Rectal smooth muscle tissue (tissue), 1 donor: ENCODE measurements around the gene FYTTD1.

Experiments
- H3K27ac ChIP-seq: one replicate; pipeline ENCODE4 v1.7.0; 2013; ENCODE audit warnings: low read depth, low read length, inconsistent platforms
- H3K27me3 ChIP-seq: one replicate; pipeline ENCODE4 v1.7.0; 2013; ENCODE audit warnings: low read length; ENCODE audit not compliant: control insufficient read depth, insufficient read depth
- H3K36me3 ChIP-seq: one replicate; pipeline ENCODE4 v1.7.0; 2013; ENCODE audit warnings: low read length; ENCODE audit not compliant: control insufficient read depth, insufficient read depth
- H3K4me1 ChIP-seq: one replicate; pipeline ENCODE4 v1.7.0; 2013; ENCODE audit warnings: low read length; ENCODE audit not compliant: control insufficient read depth, insufficient read depth
- H3K4me3 ChIP-seq: one replicate; pipeline ENCODE4 v1.7.0; 2013; ENCODE audit warnings: low read length
- H3K9ac ChIP-seq: one replicate; pipeline ENCODE4 v1.7.0; 2013; ENCODE audit warnings: low read length

Gene FYTTD1

GRCh38 chr3:197784019-197784585, 34.4 kb downstream of the FYTTD1 start:
- Histone ChIP-seq H3K36me3 (peaks cover 16% of the 10 kb centered on the region), H3K9ac (no peak overlapping the region), H3K4me3 (no peak overlapping the region), H3K27ac (no peak overlapping the region), H3K4me1 (no peaks in the 10 kb centered on the region), H3K27me3 (no peaks in the 10 kb centered on the region)

- H3K9ac ChIP-seq = no peak overlapping the region
- H3K4me3 ChIP-seq = no peak overlapping the region
- H3K27ac ChIP-seq = no peak overlapping the region
- no peaks in the 10 kb centered on the region for H3K4me1 ChIP-seq
- H3K27me3 ChIP-seq = no peaks in the 10 kb centered on the region
- H3K36me3 ChIP-seq = peaks cover 4% of the 10 kb centered on the region
Measured at GRCh38 chr3:197787412-197787811, 37.7 kb downstream of the FYTTD1 start.

GRCh38 chr3:197789309-197789708, 39.6 kb downstream of the FYTTD1 start:
- peaks cover 2% of the 10 kb centered on the region for H3K36me3 ChIP-seq
- no peaks in the 10 kb centered on the region for H3K4me1 ChIP-seq
- no peak overlapping the region for H3K27ac ChIP-seq
- H3K27me3 ChIP-seq = no peaks in the 10 kb centered on the region
- no peak overlapping the region for H3K4me3 ChIP-seq
- no peak overlapping the region for H3K9ac ChIP-seq

- no peak overlapping the region for H3K9ac ChIP-seq
- H3K4me1 ChIP-seq = no peaks in the 10 kb centered on the region
- no peak overlapping the region for H3K4me3 ChIP-seq
- H3K27ac ChIP-seq = no peak overlapping the region
- peaks cover 2% of the 10 kb centered on the region for H3K36me3 ChIP-seq
- H3K27me3 ChIP-seq = no peaks in the 10 kb centered on the region
Measured at GRCh38 chr3:197790033-197790432, 40.4 kb downstream of the FYTTD1 start.

GRCh38 chr3:197791113-197791891, 41.6 kb downstream of the FYTTD1 start, which contains the start of gene LRCH3:
Gene LRCH3, plus strand, starts transcription at chr3:197791254. Its CDS starts 25 bp downstream, at chr3:197791279.
- Histone ChIP-seq H3K4me3 (peak within 1 kb of the TSS; percentile 89), H3K9ac (peak within 1 kb of the TSS; percentile 69), H3K4me1 (no peaks in the 10 kb centered on the region), H3K36me3 (peaks cover 2% of the 10 kb centered on the region), H3K27ac (peak within 1 kb of the TSS; percentile 83), H3K27me3 (no peaks in the 10 kb centered on the region)

GRCh38 chr3:197791892-197792647, 42.4 kb downstream of the FYTTD1 start:
- H3K4me1 ChIP-seq = no peaks in the 10 kb centered on the region
- H3K4me3 ChIP-seq = peak overlapping the region; percentile 89
- peak overlapping the region; percentile 69 for H3K9ac ChIP-seq
- peaks cover 2% of the 10 kb centered on the region for H3K36me3 ChIP-seq
- H3K27me3 ChIP-seq = no peaks in the 10 kb centered on the region
- H3K27ac ChIP-seq = peak overlapping the region; percentile 83

- Histone ChIP-seq H3K27ac (no peak overlapping the region), H3K4me1 (no peaks in the 10 kb centered on the region), H3K36me3 (no peaks in the 10 kb centered on the region), H3K27me3 (no peaks in the 10 kb centered on the region), H3K4me3 (no peak overlapping the region), H3K9ac (no peak overlapping the region)
Measured at GRCh38 chr3:197793247-197793646, 43.6 kb downstream of the FYTTD1 start.

- H3K4me1 ChIP-seq = peaks cover 5% of the 10 kb centered on the region
- H3K9ac ChIP-seq = no peak overlapping the region
- H3K4me3 ChIP-seq = no peak overlapping the region
- no peaks in the 10 kb centered on the region for H3K27me3 ChIP-seq
- no peaks in the 10 kb centered on the region for H3K36me3 ChIP-seq
- no peak overlapping the region for H3K27ac ChIP-seq
Measured at GRCh38 chr3:197794115-197794514, 44.4 kb downstream of the FYTTD1 start.

- Histone ChIP-seq H3K36me3 (no peaks in the 10 kb centered on the region), H3K27me3 (no peaks in the 10 kb centered on the region), H3K9ac (no peak overlapping the region), H3K4me3 (no peak overlapping the region), H3K4me1 (peaks cover 6% of the 10 kb centered on the region), H3K27ac (no peak overlapping the region)
Measured at GRCh38 chr3:197795200-197795599, 45.5 kb downstream of the FYTTD1 start.

GRCh38 chr3:197796087-197796486, 46.4 kb downstream of the FYTTD1 start:
- Histone ChIP-seq H3K4me3 (no peak overlapping the region), H3K27me3 (no peaks in the 10 kb centered on the region), H3K4me1 (peaks cover 6% of the 10 kb centered on the region), H3K36me3 (no peaks in the 10 kb centered on the region), H3K9ac (no peak overlapping the region), H3K27ac (no peak overlapping the region)

GRCh38 chr3:197798863-197799262, 49.2 kb downstream of the FYTTD1 start:
- Histone ChIP-seq H3K27me3 (no peaks in the 10 kb centered on the region), H3K36me3 (no peaks in the 10 kb centered on the region), H3K4me1 (peaks cover 6% of the 10 kb centered on the region), H3K4me3 (no peak overlapping the region), H3K27ac (no peak overlapping the region), H3K9ac (no peak overlapping the region)

GRCh38 chr3:197800379-197800778, 50.7 kb downstream of the FYTTD1 start:
- Histone ChIP-seq H3K9ac (no peak overlapping the region), H3K27ac (no peak overlapping the region), H3K27me3 (no peaks in the 10 kb centered on the region), H3K36me3 (no peaks in the 10 kb centered on the region), H3K4me1 (peaks cover 6% of the 10 kb centered on the region), H3K4me3 (no peak overlapping the region)
